ENCODE measurements around the gene AMOTL2. TPM values are rescaled to one million over a fixed set of nuclear protein-coding genes. Genes with fewer than 3 reads are reported as not detected.

The AMOTL2 gene
- total and polyA plus RNA-seq, 2 donors (not counting 3 experiments of a cell fraction or from before 2014, with no cell fraction given): 130 to 145 TPM

DNA sequence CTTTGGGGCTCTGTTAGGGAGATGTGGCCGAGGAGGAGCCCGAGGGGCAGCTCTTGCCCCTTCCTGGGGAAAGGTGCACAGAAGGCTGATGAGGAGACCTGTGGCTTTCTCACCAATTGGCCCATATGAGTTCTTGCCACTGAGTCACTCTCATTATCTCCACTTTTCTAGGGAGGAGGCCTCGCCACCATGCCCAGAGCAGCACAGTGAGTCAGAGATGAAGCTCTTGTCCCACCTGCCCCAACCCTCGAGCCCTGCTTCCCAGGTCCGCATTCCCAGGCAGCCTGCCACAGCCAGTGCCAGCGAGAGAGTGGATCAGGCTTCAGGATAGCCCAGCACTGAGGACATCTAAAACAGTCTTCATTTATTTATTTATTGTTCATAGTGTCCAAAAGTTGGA, 53.5 kb downstream of the AMOTL2 start:
- peaks cover 17% of the 10 kb centered on the region for H3K4me1 ChIP-seq (ENCODE audit: control insufficient read depth, extremely low read depth, insufficient read depth, low read length)
- H3K9ac ChIP-seq (replicated peaks; ENCODE audit: extremely low read depth, insufficient read depth, low read length): no peak overlapping the region
- H3K79me2 ChIP-seq (ENCODE audit: control insufficient read depth, insufficient read depth, low read length): no peaks in the 10 kb centered on the region
- H3K27me3 ChIP-seq (ENCODE audit: control insufficient read depth in 2 of 2, insufficient read depth in 2 of 2, low read length in 2 of 2): no peaks in the 10 kb centered on the region
- intact Hi-C loops (cut with micrococcal nuclease): no loop called here
- no peak overlapping the region for H3K27ac ChIP-seq (ENCODE audit: insufficient read depth, low read depth, low read length)
- CTCF ChIA-PET: no interaction called here
- BruUV-seq (replicated peaks): no TSS peak
- POLR2A ChIA-PET: interaction anchor here (0.7 kb wide), 1 partner anchor 469 kb away, joined by 9 read pairs; no protein-coding TSS in a partner anchor
- dilution Hi-C loops (cut with MboI; ENCODE audit: extremely low pct_ligation_motif_present, low sequenced_read_pairs): no loop called here
- DNase-seq (ENCODE audit: low read depth, low spot score): no peak
- no peaks in the 10 kb centered on the region for H3K36me3 ChIP-seq (ENCODE audit: control insufficient read depth in 2 of 2, extremely low read depth in 1 of 2, insufficient read depth in 2 of 2, low read length in 2 of 2)
- H3K9me3 ChIP-seq (replicated peaks; ENCODE audit: control insufficient read depth, insufficient read depth, low read length): no peaks in the 10 kb centered on the region
- H2AFZ ChIP-seq (ENCODE audit: low read depth, low read length): no peak overlapping the region
- H3K4me2 ChIP-seq (ENCODE audit: insufficient read depth, low read length): no peak overlapping the region
- H3K4me3 ChIP-seq (replicated peaks in 1 of 3; ENCODE audit: insufficient read depth in 1 of 3, low read depth in 1 of 3, low read length in 3 of 3): no peak overlapping the region
- no peak for FAIRE-seq
- no peaks in the 10 kb centered on the region for H3K9me1 ChIP-seq (replicated peaks; ENCODE audit: control insufficient read depth, extremely low read depth, insufficient read depth, low read length)
- H4K20me1 ChIP-seq (replicated peaks; ENCODE audit: control insufficient read depth, extremely low read depth, insufficient read depth, low read length): no peaks in the 10 kb centered on the region
- no peak for TF ChIP-seq POLR2AphosphoS5 (IDR thresholded peaks at IDR 0.05; ENCODE audit: insufficient read depth, low read depth, low read length)

DNA sequence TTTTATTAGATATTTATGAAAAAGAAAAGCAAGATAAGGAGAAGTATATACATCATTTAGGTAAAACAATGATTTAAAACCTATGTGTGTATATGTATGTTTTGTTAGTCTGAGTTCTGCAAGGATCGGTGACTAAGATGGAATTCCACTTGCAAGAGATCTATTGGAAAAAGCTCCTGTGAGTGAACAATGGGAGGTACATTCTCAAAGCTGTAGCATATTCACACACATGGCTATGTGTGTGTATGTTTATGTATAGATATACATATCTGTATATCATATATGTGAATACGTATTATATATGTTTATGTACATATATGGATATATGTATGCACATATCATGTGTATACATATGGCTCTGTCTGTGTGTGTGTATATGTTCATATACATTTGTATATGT, 54.3 kb downstream of the AMOTL2 start:
- no peak for TF ChIP-seq JUN (IDR thresholded peaks at IDR 0.05; ENCODE audit: borderline replicate concordance, insufficient read depth, insufficient read length, low read depth)
- no peak for TF ChIP-seq MYC (IDR thresholded peaks at IDR 0.05; ENCODE audit: low read depth, low read length)
- no peak for TF ChIP-seq POLR2A (IDR thresholded peaks at IDR 0.05; ENCODE audit: low read depth, low read length)
- TF ChIP-seq POLR2AphosphoS5 (IDR thresholded peaks at IDR 0.05; ENCODE audit: insufficient read depth, low read depth, low read length): no peak
- DNase-seq (ENCODE audit: low read depth, low spot score): no peak
- Histone ChIP-seq H3K79me2 (ENCODE audit: control insufficient read depth, insufficient read depth, low read length) (no peaks in the 10 kb centered on the region), H3K9me1 (replicated peaks; ENCODE audit: control insufficient read depth, extremely low read depth, insufficient read depth, low read length) (no peaks in the 10 kb centered on the region), H3K9ac (replicated peaks; ENCODE audit: extremely low read depth, insufficient read depth, low read length) (no peak overlapping the region), H3K4me3 (replicated peaks in 1 of 3; ENCODE audit: insufficient read depth in 1 of 3, low read depth in 1 of 3, low read length in 3 of 3) (no peak overlapping the region), H3K36me3 (ENCODE audit: control insufficient read depth in 2 of 2, extremely low read depth in 1 of 2, insufficient read depth in 2 of 2, low read length in 2 of 2) (no peaks in the 10 kb centered on the region), H3K27me3 (ENCODE audit: control insufficient read depth in 2 of 2, insufficient read depth in 2 of 2, low read length in 2 of 2) (no peaks in the 10 kb centered on the region), H3K4me1 (ENCODE audit: control insufficient read depth, extremely low read depth, insufficient read depth, low read length) (peaks cover 24% of the 10 kb centered on the region), H4K20me1 (replicated peaks; ENCODE audit: control insufficient read depth, extremely low read depth, insufficient read depth, low read length) (no peaks in the 10 kb centered on the region), H2AFZ (ENCODE audit: low read depth, low read length) (no peak overlapping the region), H3K9me3 (replicated peaks; ENCODE audit: control insufficient read depth, insufficient read depth, low read length) (no peaks in the 10 kb centered on the region), H3K4me2 (ENCODE audit: insufficient read depth, low read length) (no peak overlapping the region), H3K27ac (ENCODE audit: insufficient read depth, low read depth, low read length) (no peak overlapping the region)
- no peak for FAIRE-seq
- ChIA-PET POLR2A (interaction anchor here (1.0 kb wide), 2 partner anchors 47 to 53 kb away, joined by 3 read pairs; no protein-coding TSS in a partner anchor), CTCF (interaction anchor here (1.3 kb wide), 1 partner anchor 11 kb away, joined by 3 read pairs; no protein-coding TSS in a partner anchor)
- intact Hi-C loops (cut with micrococcal nuclease): no loop called here
- BruUV-seq (replicated peaks): no TSS peak
- dilution Hi-C loops (cut with MboI; ENCODE audit: extremely low pct_ligation_motif_present, low sequenced_read_pairs): no loop called here

Data from endothelial cell of umbilical vein (primary cell).